GM12873 (cell line): ENCODE results near the gene NSMF.

ENCODE experiments used
- TF ChIP-seq, protein P1 (sequence below): IDR thresholded peaks from 2 replicates; pipeline ENCODE4 v1.5.1; 2012; ENCODE audit warnings: low read depth, mild to moderate bottlenecking, moderate library complexity, low read length, control low read depth; ENCODE audit not compliant: insufficient read depth; ENCODE audit errors: missing control alignments

Gene NSMF

GRCh38 chr9:137465720-137466388, 6.7 kb upstream of the NSMF start:
- TF ChIP-seq, protein P1, sequence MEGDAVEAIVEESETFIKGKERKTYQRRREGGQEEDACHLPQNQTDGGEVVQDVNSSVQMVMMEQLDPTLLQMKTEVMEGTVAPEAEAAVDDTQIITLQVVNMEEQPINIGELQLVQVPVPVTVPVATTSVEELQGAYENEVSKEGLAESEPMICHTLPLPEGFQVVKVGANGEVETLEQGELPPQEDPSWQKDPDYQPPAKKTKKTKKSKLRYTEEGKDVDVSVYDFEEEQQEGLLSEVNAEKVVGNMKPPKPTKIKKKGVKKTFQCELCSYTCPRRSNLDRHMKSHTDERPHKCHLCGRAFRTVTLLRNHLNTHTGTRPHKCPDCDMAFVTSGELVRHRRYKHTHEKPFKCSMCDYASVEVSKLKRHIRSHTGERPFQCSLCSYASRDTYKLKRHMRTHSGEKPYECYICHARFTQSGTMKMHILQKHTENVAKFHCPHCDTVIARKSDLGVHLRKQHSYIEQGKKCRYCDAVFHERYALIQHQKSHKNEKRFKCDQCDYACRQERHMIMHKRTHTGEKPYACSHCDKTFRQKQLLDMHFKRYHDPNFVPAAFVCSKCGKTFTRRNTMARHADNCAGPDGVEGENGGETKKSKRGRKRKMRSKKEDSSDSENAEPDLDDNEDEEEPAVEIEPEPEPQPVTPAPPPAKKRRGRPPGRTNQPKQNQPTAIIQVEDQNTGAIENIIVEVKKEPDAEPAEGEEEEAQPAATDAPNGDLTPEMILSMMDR, result no peak

- TF ChIP-seq, protein P1, result no peak
Measured at GRCh38 chr9:137465000-137465719, 6.0 kb upstream of the NSMF start.

DNA sequence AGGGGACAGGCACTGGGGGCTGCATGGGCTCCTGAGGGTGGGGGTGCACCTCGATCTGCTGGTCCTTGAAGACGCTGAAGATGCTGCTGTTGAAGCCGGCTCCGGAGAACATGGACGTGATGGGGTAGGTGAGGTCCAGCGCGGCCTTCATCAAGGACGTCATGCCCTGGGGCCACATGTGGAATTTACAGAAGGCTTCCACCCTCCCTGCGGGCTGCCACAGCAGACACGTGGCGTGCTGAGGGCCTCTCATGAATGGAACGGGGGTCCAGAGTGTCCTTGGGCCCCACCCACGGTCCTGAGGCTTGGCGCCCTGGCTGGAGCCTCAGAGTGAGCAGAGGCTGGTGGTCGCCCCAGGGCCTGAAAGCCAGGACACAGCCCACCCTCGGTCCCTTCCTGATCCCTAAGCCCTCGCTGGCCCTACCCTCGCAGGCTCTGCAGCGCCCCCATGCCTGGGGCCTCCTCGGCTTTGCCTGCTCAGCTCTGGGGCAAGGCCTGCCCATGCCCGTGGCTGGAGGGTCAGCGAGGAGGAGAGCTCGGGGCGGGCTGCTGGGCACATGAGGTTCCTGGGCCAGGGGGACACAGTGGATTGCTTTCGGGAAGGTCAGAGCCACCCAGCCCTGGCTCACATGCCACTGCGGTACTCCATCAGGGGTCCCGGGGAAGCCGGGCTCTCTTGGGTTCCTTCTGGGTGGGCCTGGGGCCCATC, 5.3 kb upstream of the NSMF start:
- TF ChIP-seq, protein P1, result no peak

DNA sequence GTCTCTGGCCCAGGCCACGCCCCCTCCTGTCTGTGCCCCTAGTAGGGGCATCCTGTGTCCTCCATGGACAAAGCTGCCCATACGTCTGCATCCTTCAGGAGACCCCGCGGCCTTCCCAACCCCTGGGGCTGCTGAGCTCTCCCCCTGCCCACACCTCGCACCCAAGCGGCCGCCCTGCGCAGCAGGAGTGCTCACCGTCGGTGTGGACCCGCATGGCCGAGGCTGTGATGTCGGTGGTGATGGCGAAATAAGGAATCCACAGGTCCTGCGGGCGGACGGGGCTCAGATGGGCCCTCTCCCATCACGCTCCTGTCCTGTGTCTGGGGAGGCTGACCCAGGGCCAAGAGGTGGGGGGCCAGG, 4.8 kb upstream of the NSMF start:
- TF ChIP-seq, protein P1, result no peak

DNA sequence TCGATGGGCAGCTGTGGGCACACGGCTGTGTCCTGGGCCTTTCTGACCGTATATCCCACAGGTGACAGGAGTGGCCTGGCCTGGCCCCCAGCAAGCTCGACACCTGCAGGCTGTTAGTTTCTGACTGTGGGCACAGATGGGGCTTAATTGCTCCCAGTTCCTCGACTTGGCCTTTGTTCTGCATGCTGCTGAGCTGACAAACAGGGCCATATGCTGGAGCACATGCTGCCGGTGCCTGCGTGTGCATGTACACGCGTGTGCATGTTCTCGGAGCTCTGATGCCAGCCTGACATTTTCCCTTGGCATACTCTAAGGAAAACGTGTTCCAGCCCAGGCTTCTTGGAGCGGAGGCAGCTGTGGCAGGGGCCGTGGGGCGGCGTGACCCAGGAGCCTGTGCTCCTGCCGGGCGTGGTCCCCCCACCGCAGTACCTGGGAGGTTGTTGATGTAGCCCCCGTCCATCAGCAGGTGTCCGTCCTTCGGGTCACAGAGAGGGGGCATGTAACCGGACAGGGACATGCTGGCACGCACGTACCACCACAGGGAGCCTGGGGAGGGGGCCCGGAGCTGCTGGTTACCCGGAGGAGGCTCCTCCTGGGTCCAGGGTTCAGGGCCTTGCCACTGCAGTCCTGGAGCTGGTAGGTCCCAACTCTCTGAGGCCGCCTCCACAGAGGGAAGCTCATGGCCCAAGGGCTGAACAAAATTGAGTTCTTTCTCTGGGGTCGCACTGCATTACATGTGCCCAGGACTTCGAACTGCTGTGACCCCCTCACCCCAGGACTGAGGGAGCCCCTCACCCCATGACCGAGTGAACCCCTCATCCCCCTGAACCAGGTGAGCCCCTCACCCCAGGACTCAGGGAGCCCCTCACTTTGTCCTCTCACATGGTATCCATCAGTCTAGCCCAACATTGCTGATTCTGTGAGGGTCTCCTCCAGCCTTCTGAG, 4.1 kb upstream of the NSMF start:
- TF ChIP-seq, protein P1, result no peak

- TF ChIP-seq, protein P1, result no peak
Measured at GRCh38 chr9:137462396-137462985, 3.4 kb upstream of the NSMF start.
